HG03025 (cell line): ENCODE results near the gene LOC101059915.
A peak's percentile ranks its signal among the peaks of the same experiment; 100 is the strongest.
"Not testable (repeated sequence)": the region's sequence is repeated elsewhere in the genome, so short reads cannot be mapped to it uniquely, and the experiment has no call there.

Source experiments
- ATAC-seq: cut with Tn5 transposase; IDR thresholded peaks from one replicate; pipeline ENCODE4 v1.9.1; 2021; ENCODE audit warnings: mild to moderate bottlenecking, moderate library complexity; ENCODE audit not compliant: unreplicated experiment, low FRiP score

LOC101059915 gene

DNA sequence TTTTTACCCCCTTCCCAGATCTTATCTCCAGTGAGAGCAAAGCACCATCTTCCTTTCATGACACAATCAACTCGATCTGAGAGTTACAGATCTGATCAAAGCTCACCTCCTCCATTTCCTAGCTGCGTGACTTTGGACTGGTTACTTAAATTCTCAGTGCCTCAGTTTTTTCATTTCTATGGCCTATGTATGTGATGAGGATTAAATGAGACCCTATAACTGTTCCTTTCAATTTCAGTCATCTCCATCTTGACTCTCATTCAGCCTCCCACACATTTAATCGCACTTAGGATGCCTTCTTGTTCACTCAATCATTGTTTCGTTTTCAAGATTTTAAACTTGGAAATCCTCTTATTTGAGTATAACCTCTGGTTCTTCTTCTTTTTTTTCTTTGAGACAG lies 28.9 kb upstream of the LOC101059915 start:
- ATAC-seq = no peak

DNA sequence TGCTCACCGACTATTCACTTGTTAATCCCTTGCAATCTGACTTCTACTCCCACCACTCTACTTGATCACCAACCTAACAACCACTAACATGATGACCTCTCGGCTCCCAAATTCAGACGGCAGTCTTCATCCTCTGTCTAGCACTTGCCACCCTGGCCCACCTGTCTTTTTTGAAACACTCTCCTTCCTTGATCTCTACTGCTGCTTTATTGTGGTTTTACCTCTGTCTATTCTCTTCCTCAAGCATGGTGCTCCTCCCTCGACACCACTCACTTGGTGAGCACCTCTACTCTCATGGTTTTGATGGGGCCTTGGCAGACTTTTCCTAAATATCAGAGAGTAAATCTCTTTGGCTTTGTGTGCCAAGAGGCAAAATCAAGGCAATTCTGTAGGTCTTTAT lies 27.3 kb upstream of the LOC101059915 start:
- no peak for ATAC-seq

DNA sequence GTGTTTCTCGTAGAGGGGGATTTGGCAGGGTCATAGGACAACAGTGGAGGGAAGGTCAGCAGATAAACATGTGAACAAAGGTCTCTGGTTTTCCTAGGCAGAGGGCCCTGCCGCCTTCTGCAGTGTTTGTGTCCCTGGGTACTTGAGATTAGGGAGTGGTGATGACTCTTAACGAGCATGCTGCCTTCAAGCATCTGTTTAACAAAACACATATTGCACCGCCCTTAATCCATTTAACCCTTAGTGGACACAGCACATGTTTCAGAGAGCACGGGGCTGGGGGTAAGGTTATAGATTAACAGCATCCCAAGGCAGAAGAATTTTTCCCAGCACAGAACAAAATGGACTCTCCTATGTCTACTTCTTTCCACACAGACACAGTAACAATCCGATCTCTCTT lies 22.9 kb upstream of the LOC101059915 start:
- ATAC-seq = not testable (repeated sequence)

DNA sequence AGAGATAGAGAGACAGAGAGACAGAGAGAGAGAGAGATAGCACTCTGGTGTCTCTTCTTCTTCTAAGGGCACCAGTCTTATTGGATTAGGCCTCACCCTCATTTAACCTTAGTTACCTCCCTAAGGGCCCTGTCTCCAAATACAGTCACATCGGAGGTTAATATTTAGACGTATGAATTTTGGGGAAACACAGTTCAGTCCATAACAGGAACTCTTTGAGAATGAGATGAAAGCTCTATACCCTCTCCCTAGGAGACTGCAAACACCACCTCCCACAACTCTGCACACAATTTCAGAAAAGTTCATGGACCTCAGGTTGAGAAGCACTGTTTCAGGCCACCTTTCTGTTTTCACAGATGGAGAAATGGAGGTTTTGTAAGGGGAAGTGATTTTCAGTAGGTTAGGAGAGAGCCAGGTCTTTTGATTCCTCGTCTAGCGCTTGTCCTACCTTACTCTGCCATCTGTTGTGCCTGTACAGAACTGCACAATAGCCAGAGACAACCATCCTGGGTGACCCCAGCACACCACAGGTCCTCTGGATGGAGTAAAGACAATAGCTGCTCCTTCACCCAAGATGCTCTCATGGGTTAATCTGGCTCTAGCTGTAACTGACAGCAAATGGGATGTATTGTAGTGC lies 16.9 kb upstream of the LOC101059915 start:
- peak; percentile 49 for ATAC-seq

DNA sequence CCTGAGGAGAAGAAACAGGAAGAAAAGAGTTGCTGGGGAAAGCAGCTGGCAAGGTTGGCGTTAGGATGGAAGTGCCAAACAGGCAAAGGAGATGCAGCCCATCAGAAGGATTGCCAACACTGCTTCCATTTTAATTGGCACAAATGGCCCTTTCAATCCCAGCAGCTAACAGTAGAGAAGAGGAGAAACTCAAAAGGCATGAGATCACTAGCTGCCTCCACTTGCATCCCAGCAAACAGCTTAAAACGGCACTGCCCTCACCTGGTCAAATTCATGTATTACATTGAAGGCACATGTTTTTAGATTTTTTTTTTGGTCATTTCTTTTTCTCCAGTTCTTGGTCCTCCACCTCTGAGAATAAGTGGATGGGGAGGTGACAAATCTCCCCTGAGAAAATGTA lies 14.9 kb upstream of the LOC101059915 start:
- no peak for ATAC-seq

DNA sequence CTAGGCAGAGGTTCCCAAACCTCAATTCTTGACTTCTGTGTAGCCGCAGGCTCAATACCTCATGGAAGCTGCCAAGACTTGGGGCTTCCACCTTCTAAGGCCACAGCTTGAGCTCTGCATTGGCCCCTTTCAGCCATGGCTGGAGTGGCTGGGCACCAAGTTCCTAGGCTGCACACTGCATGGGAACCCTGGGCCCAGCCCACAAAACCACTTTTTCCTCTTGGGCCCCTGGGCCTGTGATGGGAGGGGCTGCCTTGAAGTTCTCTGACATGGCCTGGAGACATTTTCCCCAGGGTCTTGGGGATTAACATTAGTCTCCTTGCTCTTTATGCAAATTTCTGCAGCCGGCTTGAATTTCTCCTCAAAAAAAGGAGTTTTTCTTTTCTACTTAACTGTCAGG lies 14.0 kb upstream of the LOC101059915 start:
- ATAC-seq = no peak

DNA sequence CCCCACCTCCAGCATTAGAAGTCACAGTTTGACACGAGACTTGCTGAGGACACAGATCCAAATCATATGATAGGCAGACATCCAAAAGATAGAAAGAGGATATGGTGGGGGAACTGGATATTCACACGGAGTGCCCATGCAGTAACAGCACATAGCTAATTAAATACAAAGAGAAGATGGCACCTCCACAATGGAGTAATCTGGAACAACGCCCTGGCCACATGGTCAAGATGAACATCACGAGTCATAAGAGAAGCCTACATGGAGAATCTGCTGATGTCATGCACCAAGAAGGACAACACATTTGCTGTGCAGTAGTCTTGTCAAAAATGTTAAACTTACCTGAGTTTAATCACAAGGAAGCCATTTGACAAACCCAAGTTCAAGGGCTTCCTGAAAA lies 10.1 kb upstream of the LOC101059915 start:
- no peak for ATAC-seq

DNA sequence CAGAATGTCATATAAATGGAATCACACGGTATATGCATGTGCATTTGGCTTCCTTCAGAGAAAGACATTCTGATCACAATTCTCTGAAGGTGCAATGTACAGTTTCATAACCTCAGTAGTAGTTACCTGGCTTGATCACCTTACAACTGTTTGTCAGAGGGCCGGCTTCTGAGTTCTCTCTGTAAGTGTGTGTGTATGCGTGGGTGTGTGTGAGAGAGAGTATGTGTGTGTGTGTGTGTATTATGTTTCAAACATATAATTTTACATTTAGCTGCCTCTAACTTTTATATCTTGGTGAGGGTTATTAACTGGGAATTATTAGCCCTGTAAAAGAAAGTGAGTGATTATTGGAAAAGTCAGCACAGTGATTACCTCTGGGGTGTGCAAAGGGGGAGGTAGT lies 8.0 kb upstream of the LOC101059915 start:
- no peak for ATAC-seq

DNA sequence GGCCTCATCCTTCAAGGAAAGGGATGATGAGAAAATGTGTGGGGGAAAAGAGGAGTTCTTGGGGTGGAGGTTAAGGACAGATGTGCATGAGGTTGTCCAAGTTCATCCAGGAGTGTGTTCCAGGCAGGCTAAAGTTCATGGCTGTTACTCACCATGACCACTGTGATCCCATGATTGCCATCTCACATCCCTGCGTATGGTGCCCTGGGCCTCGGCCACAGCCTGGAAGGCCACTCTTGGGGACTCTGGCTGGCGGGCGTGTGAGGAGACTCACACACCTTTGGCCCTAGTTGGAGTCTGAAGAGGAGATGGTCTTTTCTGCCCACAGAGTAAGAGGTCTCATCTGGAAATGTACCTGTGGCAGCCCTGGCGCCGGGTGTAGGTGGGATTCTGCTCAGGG lies 7.4 kb upstream of the LOC101059915 start:
- no peak for ATAC-seq

DNA sequence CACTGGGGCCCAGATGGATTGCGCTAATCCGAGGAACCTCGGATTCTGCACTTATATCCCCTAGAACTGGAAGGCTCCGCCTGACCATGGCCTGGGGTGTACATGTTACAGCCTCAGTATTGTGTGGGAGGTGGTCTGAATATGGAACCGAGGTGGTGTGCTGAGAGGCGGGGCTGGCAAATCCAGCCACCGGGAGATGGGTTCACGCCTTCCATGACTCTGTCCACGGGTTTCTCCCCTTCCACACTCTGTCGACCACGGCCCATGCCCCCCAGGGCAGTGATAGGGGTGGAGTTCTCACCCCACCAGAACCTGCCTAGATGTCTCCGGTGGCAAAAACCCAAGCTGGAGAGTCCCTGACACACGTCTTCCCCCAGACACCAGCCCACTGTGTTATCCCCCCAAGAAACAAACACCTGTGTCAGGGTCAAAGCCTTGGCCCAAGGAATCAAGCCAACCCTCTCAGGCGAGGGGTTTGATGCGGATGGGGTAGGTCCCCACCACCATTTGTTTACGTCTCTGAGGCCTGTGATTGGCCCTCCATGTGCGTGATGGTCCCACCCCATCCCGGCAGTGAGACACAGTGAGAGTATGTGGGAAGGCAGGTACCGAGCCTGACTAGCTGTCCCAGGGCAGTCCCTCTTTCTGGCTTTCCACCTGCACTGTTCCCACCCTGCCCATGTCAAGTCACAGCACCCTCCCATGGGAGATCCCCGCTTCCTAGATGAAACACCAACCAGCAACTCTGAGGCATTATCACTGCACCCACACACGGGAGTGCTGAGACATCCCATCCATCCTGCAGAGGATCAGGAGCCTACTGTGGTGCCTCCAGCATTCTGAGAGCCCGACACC lies 6.6 kb upstream of the LOC101059915 start:
- ATAC-seq = no peak

DNA sequence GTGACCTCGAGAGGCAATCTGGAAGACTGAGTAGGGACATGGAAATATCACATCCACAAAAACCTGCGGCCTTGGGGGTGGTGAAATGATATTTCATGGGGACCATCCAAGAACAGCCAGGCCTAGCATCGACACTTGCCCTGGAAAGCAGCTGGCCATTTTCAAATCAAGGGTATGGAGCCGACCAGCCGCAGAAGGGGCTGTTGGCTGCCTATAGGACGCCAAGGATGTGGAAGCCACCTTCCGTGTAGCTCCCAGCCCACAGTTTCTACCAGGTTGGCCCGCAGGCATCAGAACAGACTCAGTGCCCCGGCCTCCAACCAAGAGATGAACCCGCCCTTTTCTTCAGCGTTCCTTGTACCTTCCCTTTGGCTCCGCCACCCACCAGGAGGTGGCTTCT lies 5.4 kb upstream of the LOC101059915 start:
- ATAC-seq = no peak

DNA sequence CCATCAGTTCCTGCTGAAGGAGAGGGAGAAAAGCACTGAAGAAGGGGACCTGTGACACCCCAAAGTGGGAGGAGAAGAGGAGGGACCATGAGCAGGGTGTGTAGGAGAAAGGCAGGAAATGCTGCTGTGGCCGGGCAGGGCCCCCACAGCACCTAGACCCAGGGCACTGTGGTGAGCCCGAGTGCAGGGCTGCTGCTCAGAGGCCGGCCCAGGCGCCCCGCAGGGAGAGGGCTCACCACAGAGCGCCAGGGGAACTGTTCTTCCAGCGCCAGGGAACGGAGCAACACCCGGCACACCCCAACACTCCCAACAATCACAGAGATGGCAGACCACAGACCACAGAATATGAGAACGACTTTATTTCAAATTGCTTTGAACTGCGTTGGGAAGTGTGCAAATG lies 4.7 kb upstream of the LOC101059915 start:
- ATAC-seq = not testable (repeated sequence)

DNA sequence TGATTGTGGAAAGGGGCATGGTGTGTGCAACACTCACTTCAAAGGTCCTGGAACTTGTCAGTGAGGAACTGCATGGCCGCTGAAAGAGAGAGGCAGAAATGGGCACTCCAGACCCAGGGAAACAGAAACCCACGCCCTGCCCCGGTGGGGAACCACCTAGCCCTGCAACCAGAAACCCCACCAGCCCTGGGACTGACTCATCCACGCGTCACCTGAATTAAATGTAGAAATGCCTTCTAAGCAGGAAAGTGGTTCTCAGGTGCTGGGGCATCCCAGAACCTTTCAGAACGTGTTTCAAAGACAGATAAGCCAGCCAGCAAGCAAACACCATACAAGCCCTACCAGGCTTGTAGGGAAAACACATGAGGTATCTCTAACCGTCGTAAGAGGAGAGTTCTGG lies 4.1 kb upstream of the LOC101059915 start:
- ATAC-seq = not testable (repeated sequence)

DNA sequence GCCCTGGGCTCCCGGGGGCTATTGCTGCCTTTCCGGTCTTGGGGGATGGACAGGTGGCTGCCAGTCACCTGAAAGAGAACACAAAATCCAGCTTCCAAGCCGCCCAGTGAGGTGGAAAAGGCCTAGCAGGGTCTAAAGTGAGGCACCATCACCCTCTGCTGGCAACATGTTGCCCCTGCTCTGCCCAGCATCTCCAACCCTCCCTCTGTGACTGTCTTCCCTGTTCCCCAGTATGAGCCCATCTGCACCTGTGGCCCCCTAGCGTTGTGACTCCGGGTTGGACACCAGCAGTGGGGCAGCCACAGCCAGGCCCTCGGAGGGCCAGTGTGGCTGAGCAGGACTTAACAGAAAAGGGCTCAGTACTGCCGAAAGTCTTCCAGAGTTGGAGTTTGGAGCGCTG lies 3.1 kb upstream of the LOC101059915 start:
- ATAC-seq = not testable (repeated sequence)

DNA sequence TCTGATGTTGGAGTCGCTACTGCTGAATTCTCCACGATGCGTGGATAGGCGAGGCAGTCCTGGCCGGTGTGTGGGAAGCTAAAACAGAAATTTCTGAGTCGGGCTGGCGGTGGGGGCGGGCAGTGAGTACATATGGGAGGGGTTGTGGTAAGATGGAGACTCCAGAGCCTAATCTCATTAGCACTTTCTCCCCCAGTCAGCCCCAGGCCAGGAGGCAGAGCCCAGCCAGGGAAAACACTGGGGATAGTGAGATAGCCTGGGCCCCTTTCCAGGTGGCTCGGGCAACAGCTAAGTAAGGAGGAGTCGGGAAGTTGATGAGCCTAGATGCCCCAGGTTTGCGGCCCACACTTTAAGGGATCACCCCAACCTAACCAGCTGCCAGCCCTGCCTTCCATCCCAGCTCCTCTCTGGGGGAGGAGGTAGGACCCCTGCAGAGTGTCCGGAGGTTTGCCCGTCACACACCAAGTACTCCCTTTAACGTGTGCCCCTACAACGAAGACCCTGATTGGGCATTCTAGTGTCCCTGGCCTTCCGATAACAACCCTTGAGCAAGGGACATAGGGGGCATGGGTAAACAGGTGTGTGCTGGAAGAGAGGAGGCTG lies 2.4 kb upstream of the LOC101059915 start:
- no peak for ATAC-seq

DNA sequence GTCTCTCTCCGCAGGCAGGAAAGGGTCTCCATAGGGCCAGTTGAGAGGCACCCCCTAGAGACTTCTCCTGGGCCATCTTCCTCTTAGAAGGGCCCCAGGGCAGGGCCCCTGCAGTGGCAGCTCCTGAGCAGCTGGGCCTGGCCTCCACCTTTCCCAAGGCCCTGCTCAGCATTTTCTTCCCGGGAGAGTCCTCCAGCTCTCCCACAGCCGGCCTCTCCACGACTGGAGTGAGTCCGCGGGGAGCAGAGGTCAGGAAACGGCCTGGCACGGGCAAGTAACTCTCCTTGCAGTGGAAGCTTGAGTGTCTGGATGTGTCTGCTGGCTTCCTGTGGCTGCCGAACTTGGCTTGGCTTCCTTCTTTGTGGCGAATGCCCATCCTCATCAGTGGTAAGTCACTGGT lies 1.6 kb upstream of the LOC101059915 start:
- no peak for ATAC-seq

DNA sequence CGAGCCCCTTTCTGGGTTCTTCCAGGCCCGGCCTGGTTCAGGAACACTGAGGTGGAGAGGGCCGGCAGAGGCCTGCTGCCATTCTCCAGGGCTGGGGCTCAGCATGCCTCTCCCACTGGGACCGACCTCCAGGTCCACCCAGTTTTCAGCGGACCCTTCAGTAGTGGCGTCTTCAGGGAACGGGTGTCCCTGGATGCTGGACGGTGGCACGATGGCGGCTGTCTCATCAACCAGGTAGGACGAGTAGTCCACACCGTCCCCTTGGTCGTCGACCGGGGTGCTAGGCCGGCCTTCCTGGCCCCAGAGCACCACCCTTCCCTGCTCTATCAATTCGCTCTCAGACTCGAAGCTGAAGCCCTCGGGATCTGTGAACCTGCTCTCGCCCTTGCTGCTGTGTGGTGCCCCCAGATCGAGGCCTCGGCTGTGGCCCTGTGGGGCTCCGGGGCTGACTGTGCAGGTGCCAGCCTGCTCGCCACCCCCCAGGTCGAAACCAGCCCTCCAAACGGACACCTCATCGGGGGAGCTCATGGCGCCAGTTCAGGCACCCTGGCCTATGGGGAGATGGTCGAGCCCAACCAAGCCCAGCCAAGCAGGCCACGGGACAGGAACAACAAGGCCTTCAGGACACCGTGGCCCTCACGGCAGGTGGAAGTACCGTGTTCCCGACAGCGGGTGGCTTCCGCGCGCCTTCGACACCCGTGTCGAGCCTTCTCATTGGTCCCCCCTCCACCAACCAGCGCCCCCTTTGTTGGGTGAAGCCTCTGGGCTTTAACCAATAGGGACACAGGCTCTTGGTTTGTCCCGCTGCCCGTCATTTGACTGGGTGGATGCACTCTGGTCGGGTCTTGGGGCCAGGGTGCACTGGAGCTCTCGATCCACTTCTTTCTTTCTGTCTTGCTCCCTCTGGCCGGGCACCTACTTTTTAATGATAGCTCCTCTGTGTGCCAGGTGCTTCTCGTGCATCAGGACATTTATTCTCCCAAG lies 814 bp upstream of the LOC101059915 start:
- no peak for ATAC-seq

DNA sequence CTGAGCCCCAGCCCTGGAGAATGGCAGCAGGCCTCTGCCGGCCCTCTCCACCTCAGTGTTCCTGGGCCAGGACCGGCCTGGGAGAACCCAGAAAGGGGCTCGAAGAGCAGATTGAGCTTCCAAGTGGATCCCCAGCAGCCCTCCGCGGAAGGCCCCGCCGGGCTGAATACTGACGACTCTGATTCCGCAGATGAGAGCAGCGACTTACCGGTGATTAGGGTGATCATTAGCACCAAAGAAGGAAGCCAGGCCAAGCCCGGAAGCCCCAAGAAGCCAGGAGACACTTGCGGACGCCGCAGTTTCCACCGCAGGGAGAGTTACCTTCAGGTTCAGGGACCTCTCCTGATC lies 876 bp downstream of the LOC101059915 start:
- no peak for ATAC-seq

DNA sequence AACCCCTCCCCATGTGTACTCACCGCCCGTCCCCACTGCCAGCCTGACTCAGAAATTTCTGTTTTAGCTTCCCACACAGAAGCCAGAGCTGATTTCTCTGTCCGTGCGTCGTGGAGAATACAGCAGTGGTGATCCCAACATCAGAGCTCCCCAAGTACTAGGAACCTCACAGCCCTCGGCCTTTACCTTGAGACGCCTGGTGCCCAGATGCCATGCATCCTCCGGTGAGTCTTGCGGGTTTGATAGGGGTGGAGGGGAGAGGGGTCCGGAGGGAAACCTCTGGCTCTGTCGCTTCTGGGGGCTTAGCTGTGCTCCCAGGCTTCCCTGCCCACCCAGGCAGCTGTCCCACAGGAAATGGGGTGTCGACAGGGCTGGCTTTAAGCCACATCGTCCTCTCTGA lies 2.1 kb downstream of the LOC101059915 start:
- ATAC-seq = no peak

DNA sequence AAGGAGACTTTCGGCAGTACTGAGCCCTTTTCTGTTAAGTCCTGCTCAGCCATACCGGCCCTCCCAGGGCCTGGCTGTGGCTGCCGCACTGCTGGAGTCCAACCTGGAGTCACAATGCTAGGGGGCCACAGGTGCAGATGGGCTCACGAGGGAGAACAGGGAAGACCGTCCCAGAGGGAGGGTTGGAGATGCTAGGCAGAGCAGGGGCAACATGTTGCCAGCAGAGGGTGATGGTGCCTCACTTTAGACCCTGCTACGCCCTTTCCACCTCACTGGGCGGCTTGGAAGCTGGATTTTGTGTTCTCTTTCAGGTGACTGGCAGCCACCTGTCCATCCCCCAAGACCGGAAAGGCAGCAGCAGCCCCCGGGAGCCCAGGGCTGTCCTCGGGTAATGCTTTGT lies 2.6 kb downstream of the LOC101059915 start:
- not testable (repeated sequence) for ATAC-seq
